ENCODE data around the gene WDR48. TPM values are rescaled to one million over a fixed set of nuclear protein-coding genes. Genes with fewer than 3 reads are reported as not detected.

Gene WDR48
- total RNA-seq, 1 donor from 2014 or later: 48.9 TPM

DNA sequence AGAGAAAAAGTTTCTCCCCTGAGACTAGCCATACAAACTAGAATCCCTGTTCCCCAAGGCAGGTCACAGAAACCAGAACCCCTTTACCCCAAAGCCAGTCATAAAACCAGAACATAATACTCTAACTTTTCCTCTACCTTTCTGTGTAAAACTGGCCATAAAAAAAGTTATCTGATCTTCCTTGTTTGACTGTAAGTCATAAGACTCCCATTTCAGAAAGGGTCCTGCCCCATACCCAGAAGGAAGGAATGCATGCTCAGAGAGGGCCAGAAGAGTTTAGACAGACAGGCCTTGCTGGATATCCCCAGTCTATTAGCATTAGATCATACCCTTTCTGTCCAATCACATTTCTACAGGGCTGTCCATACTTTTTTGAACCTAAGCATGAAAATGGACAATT lies 27.3 kb upstream of the WDR48 start:
- Mint-ChIP-seq H3K9me3 (no peaks in the 10 kb centered on the region), H3K27me3 (peaks cover 7% of the 10 kb centered on the region), H3K4me3 (no peak overlapping the region), H3K36me3 (ENCODE audit: low read depth) (no peaks in the 10 kb centered on the region), H3K4me1 (no peaks in the 10 kb centered on the region), H3K27ac (no peak overlapping the region)
- ChIA-PET CTCF (no interaction called here), POLR2A (no interaction called here)
- no peak for ATAC-seq (ENCODE audit: low read depth)
- no peak for DNase-seq
- intact Hi-C loops (cut with micrococcal nuclease): no loop called here
- TF ChIP-seq, protein P1, sequence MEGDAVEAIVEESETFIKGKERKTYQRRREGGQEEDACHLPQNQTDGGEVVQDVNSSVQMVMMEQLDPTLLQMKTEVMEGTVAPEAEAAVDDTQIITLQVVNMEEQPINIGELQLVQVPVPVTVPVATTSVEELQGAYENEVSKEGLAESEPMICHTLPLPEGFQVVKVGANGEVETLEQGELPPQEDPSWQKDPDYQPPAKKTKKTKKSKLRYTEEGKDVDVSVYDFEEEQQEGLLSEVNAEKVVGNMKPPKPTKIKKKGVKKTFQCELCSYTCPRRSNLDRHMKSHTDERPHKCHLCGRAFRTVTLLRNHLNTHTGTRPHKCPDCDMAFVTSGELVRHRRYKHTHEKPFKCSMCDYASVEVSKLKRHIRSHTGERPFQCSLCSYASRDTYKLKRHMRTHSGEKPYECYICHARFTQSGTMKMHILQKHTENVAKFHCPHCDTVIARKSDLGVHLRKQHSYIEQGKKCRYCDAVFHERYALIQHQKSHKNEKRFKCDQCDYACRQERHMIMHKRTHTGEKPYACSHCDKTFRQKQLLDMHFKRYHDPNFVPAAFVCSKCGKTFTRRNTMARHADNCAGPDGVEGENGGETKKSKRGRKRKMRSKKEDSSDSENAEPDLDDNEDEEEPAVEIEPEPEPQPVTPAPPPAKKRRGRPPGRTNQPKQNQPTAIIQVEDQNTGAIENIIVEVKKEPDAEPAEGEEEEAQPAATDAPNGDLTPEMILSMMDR (IDR thresholded peaks at IDR 0.05): no peak

- TF ChIP-seq, protein P1 (IDR thresholded peaks at IDR 0.05): no peak
- Mint-ChIP-seq H3K36me3 (ENCODE audit: low read depth) (no peaks in the 10 kb centered on the region), H3K27ac (no peak overlapping the region), H3K27me3 (peaks cover 7% of the 10 kb centered on the region), H3K9me3 (no peaks in the 10 kb centered on the region), H3K4me3 (no peak overlapping the region), H3K4me1 (no peaks in the 10 kb centered on the region)
- ChIA-PET CTCF (no interaction called here), POLR2A (no interaction called here)
- intact Hi-C loops (cut with micrococcal nuclease): no loop called here
- ATAC-seq (ENCODE audit: low read depth): no peak
- no peak for DNase-seq
Measured at GRCh38 chr3:39025222-39025970, 26.4 kb upstream of the WDR48 start.

DNA sequence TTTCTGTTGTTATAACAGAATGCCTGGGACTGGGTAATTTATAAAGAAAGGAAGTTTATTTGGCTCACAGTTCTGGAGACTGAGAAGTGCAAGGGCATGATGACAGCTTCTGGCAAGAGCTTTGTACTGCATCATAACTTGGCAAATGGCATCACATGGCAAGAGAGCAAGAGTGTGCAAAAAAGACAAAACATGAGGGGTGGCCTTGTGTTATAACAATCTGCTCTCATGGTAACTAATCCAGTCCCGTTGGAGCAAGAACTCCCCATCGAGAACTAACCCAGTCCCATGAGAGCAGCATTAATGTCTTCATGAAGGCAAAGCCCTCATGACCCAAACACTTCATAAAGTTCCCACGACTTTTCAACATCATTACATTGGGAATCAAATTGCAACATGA lies 23.3 kb upstream of the WDR48 start:
- POLR2A ChIA-PET: no interaction called here
- Mint-ChIP-seq H3K36me3 (ENCODE audit: low read depth) (no peaks in the 10 kb centered on the region), H3K4me3 (no peak overlapping the region), H3K27ac (no peak overlapping the region), H3K9me3 (no peaks in the 10 kb centered on the region), H3K27me3 (peaks cover 7% of the 10 kb centered on the region), H3K4me1 (no peaks in the 10 kb centered on the region)
- DNase-seq (no peak), ATAC-seq (ENCODE audit: low read depth) (no peak)
- CTCF ChIA-PET: no interaction called here
- TF ChIP-seq, protein P1 (IDR thresholded peaks at IDR 0.05): no peak
- intact Hi-C loops (cut with micrococcal nuclease): no loop called here

DNA sequence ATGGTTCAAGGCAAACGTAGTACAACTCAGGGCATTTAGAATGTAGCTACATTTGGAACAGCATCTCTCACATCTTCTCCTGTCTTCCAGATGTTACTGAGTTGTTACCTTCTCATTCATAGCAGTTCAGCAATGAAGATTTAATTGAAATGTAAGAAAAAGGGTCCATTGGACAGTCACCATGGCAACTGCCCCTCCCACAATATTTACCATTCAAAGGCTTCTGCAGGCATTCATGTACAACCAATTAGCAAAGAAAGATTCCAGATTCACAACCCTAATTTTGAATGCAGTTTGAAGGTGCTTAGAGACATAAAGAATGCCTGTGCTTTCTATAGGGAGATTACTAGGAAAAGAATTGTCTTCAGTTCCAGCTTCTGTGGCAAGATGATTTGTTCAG lies 22.3 kb upstream of the WDR48 start:
- H3K9me3 Mint-ChIP-seq: peaks cover 4% of the 10 kb centered on the region
- intact Hi-C loops (cut with micrococcal nuclease): no loop called here
- no peak for ATAC-seq (ENCODE audit: low read depth)
- DNase-seq: no peak
- H3K27me3 Mint-ChIP-seq: peaks cover 7% of the 10 kb centered on the region
- TF ChIP-seq, protein P1 (IDR thresholded peaks at IDR 0.05): no peak
- ChIA-PET CTCF (interaction anchor here (1.5 to 1.7 kb wide), 2 partner anchors 36 to 508 kb away, joined by 5 to 11 read pairs; no protein-coding TSS in a partner anchor), POLR2A (no interaction called here)
- H3K27ac Mint-ChIP-seq: no peak overlapping the region
- no peaks in the 10 kb centered on the region for H3K36me3 Mint-ChIP-seq (ENCODE audit: low read depth)
- no peak overlapping the region for H3K4me3 Mint-ChIP-seq
- H3K4me1 Mint-ChIP-seq: no peaks in the 10 kb centered on the region

DNA sequence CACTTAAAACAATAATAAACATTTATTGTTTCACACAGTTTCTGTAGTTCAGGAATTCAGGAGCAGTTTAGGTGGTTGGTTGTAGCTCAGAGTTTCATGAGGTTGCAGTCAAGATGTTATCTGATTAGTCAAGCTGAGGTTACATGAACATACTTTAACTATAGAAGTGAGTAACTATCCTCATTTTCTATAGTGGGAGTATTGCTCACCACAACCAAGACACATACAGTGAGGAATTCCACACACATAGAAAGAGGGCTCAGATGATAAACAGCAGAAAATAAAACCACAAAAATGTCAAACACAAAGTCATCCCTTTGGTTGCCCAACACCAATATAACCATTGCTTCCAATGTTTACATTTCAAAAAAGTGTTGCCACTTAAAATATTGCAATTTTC lies 13.7 kb upstream of the WDR48 start:
- peaks cover 15% of the 10 kb centered on the region for H3K9me3 Mint-ChIP-seq
- H3K27ac Mint-ChIP-seq: no peak overlapping the region
- POLR2A ChIA-PET: no interaction called here
- ATAC-seq (ENCODE audit: low read depth) (no peak), DNase-seq (no peak)
- CTCF ChIA-PET: interaction anchor here (1.2 kb wide), 1 partner anchor 151 kb away, joined by 3 read pairs; no protein-coding TSS in a partner anchor
- H3K4me1 Mint-ChIP-seq: no peaks in the 10 kb centered on the region
- no peaks in the 10 kb centered on the region for H3K36me3 Mint-ChIP-seq (ENCODE audit: low read depth)
- no peak overlapping the region for H3K4me3 Mint-ChIP-seq
- peaks cover 17% of the 10 kb centered on the region for H3K27me3 Mint-ChIP-seq
- TF ChIP-seq, protein P1 (IDR thresholded peaks at IDR 0.05): no peak
- intact Hi-C loops (cut with micrococcal nuclease): no loop called here
